Measurements from ENCODE around the gene SLFN12. TPM values are rescaled to one million over a fixed set of nuclear protein-coding genes. Genes with fewer than 3 reads are reported as not detected.
A peak's percentile ranks its signal among the peaks of the same experiment; 100 is the strongest.
"Not testable (repeated sequence)": the region's sequence is repeated elsewhere in the genome, so short reads cannot be mapped to it uniquely, and the experiment has no call there.

The SLFN12 gene
- total RNA-seq, 2 donors from 2014 or later: 4.9 to 6.0 TPM

GRCh38 chr17:35468475-35468874, 36.2 kb upstream of the SLFN12 start:
- DNase-seq: no peak
- Histone ChIP-seq H3K27me3 (no peaks in the 10 kb centered on the region), H3K4me3 (no peak overlapping the region), H3K9me3 (no peaks in the 10 kb centered on the region), H3K36me3 (replicated peaks in 1 of 2; ENCODE audit: insufficient read depth in 1 of 2, low read depth in 2 of 2) (no peaks in the 10 kb centered on the region), H3K4me1 (no peaks in the 10 kb centered on the region), H3K27ac (no peak overlapping the region)
- intact Hi-C loops (cut with DNase I): no loop called here
- TF ChIP-seq POLR2A (IDR thresholded peaks at IDR 0.05): no peak
- TF ChIP-seq CTCF (IDR thresholded peaks at IDR 0.05): no peak
- ATAC-seq: no peak
- WGBS, 2 donors: 48% methylated on average over 4 of the region's 4 CpGs

- no peaks in the 10 kb centered on the region for H3K4me1 ChIP-seq
- H3K36me3 ChIP-seq (replicated peaks in 1 of 2; ENCODE audit: insufficient read depth in 1 of 2, low read depth in 2 of 2): no peaks in the 10 kb centered on the region
- no peak overlapping the region for H3K27ac ChIP-seq
- H3K27me3 ChIP-seq: no peaks in the 10 kb centered on the region
- DNase-seq (no peak), ATAC-seq (no peak)
- 77 to 79% methylated on average over 4 of the region's 4 CpGs for WGBS, 2 donors
- TF ChIP-seq CTCF (IDR thresholded peaks at IDR 0.05): no peak
- TF ChIP-seq POLR2A (IDR thresholded peaks at IDR 0.05): no peak
- no peaks in the 10 kb centered on the region for H3K9me3 ChIP-seq
- H3K4me3 ChIP-seq: no peak overlapping the region
- intact Hi-C loops (cut with DNase I): no loop called here
These were observed 35.5 kb upstream of the SLFN12 start for GRCh38 chr17:35467824-35468223.

- Histone ChIP-seq H3K4me1 (peaks cover 5% of the 10 kb centered on the region), H3K4me3 (no peak overlapping the region), H3K9me3 (no peaks in the 10 kb centered on the region), H3K27me3 (no peaks in the 10 kb centered on the region), H3K27ac (peak overlapping the region in 2 of 4 donors; percentile 38 to 58), H3K36me3 (replicated peaks in 1 of 2; ENCODE audit: insufficient read depth in 1 of 2, low read depth in 2 of 2) (no peaks in the 10 kb centered on the region)
- no peak for TF ChIP-seq POLR2A (IDR thresholded peaks at IDR 0.05)
- TF ChIP-seq CTCF (IDR thresholded peaks at IDR 0.05): no peak
- ATAC-seq (peak; percentile 100), DNase-seq (peak; percentile 75 to 87 (median 79))
- intact Hi-C loops (cut with DNase I): no loop called here
- WGBS, 2 donors: 6 to 25% methylated on average over 18 to 43 of the region's 44 CpGs
These were observed 28.1 kb upstream of the SLFN12 start for GRCh38 chr17:35460354-35460851.

GRCh38 chr17:35454035-35454434, 21.7 kb upstream of the SLFN12 start:
- H3K27ac ChIP-seq; ATAC-seq; H3K4me3 ChIP-seq; H3K9me3 ChIP-seq; DNase-seq; H3K36me3 ChIP-seq (replicated peaks in 1 of 2; ENCODE audit: insufficient read depth in 1 of 2, low read depth in 2 of 2); intact Hi-C loops (cut with DNase I); H3K4me1 ChIP-seq; H3K27me3 ChIP-seq: not testable (repeated sequence)
- 72 to 79% methylated on average over 5 of the region's 5 CpGs for WGBS, 2 donors

GRCh38 chr17:35453171-35453570, 20.9 kb upstream of the SLFN12 start:
- no peak for ATAC-seq

More at GRCh38 chr17:35453171-35453570, 20.9 kb upstream of the SLFN12 start:
- H3K9me3 ChIP-seq: no peaks in the 10 kb centered on the region
- no peaks in the 10 kb centered on the region for H3K36me3 ChIP-seq (replicated peaks in 1 of 2; ENCODE audit: insufficient read depth in 1 of 2, low read depth in 2 of 2)
- peaks cover 0 to 5% of the 10 kb centered on the region in 2 donors for H3K27me3 ChIP-seq
- no peak for DNase-seq
- no peak overlapping the region for H3K27ac ChIP-seq
- peaks cover 16% of the 10 kb centered on the region for H3K4me1 ChIP-seq
- WGBS, 2 donors: 13 to 40% methylated on average over 1 of the region's 1 CpG
- intact Hi-C loops (cut with DNase I): no loop called here
- TF ChIP-seq CTCF (IDR thresholded peaks at IDR 0.05): no peak
- TF ChIP-seq POLR2A (IDR thresholded peaks at IDR 0.05): no peak
- no peak overlapping the region for H3K4me3 ChIP-seq
